HCT116 (cell line): Measurements from ENCODE around the gene APOL3. TPM values are rescaled to one million over a fixed set of nuclear protein-coding genes. Genes with fewer than 3 reads are reported as not detected.

Experiments
- ATAC-seq: fragments of 200-7000 bp; cut with Tn5 transposase; 2 replicates; pipeline ENCODE4 v1.9.1; 2020; ENCODE audit warnings: mild to moderate bottlenecking, moderate library complexity
- BruUV-seq: library from RNA; stranded (reverse); fragments of 400-500 nt; replicated peaks from 2 replicates; lab custom pipeline; 2021; lab: Mats Ljungman, UMichigan
- CTCF ChIA-PET: fragments of 300-600 bp; sonication (Branson Sonifier 250); formaldehyde crosslinking; loops from one replicate; lab custom pipeline; 2021; ENCODE audit warnings: antibody characterized with exemption; lab: Charles Lee
- POLR2A ChIA-PET: fragments of 300-600, 350-600 bp; sonication (Branson Sonifier 250); formaldehyde crosslinking; loops from one replicate; lab custom pipeline; 2021; ENCODE audit warnings: antibody characterized with exemption; lab: Charles Lee
- RAD21 ChIA-PET, 2 experiments: fragments of 300-600 bp; sonication (Branson Sonifier 250); formaldehyde crosslinking; loops; one replicate each; lab custom pipeline; 2023; ENCODE audit warnings: low total read pairs in 2 of 2; ENCODE audit not compliant: uncharacterized antibody in 2 of 2, unreplicated experiment in 2 of 2, low non-redundant PET in 1 of 2; lab: Charles Lee
- DNase-seq: peaks from one replicate; pipeline ENCODE4 v3.0.0-alpha.2; 2010; ENCODE audit warnings: low read depth, low spot score
- H2AFZ ChIP-seq: fragments of 200-600 bp; shearing (Covaris generic), sonication (generic); 2 replicates; pipeline ENCODE4 v1.6.1; 2017; ENCODE audit warnings: low read depth, mixed run types, mixed read lengths, antibody characterized with exemption, low read length; ENCODE audit not compliant: poor library complexity, severe bottlenecking
- H3K27ac ChIP-seq: 2 replicates; pipeline ENCODE4 v1.5.1; 2012; ENCODE audit warnings: low read depth, low read length
- H3K27me3 ChIP-seq: fragments of 200-600 bp; sonication (generic); 2 replicates; pipeline ENCODE4 v1.6.1; 2016; ENCODE audit warnings: mixed run types, low read length, mixed read lengths; ENCODE audit not compliant: insufficient read depth
- H3K36me3 ChIP-seq, 2 experiments: fragments of 200-500 bp in 1 of 2; fragments of 200-600 bp in 1 of 2; sonication (Bioruptor generic) in 1 of 2; sonication (generic) in 1 of 2; 2 replicates each; pipeline versions ENCODE4 v1.5.1 to v1.6.1; 2014 to 2016; ENCODE audit warnings: low read length in 2 of 2, inconsistent platforms in 1 of 2, mixed read lengths in 1 of 2, mixed run types in 1 of 2; ENCODE audit not compliant: insufficient read depth in 2 of 2, control insufficient read depth in 1 of 2
- H3K4me1 ChIP-seq, 2 experiments: fragments of 200-600 bp in 1 of 2; sonication (generic) in 1 of 2; 2 replicates each; pipeline versions ENCODE4 v1.5.1 to v1.6.1; 2012 to 2017; ENCODE audit warnings: low read length in 2 of 2, inconsistent platforms in 1 of 2, mild to moderate bottlenecking in 1 of 2, mixed read lengths in 1 of 2, mixed run types in 1 of 2, moderate library complexity in 1 of 2; ENCODE audit not compliant: insufficient read depth in 2 of 2, control insufficient read depth in 1 of 2
- H3K4me2 ChIP-seq: fragments of 200-600 bp; sonication (generic); 2 replicates; pipeline ENCODE4 v1.6.1; 2017; ENCODE audit warnings: mixed run types, low read length, mixed read lengths
- H3K4me3 ChIP-seq, 2 experiments: fragments of 200-600 bp in 1 of 2; sonication (generic) in 1 of 2; replicated peaks in 1 of 2; 2 replicates each; pipeline ENCODE4 v1.5.1; 2011 to 2016; ENCODE audit warnings: low read length in 2 of 2, control low read depth in 1 of 2, low read depth in 1 of 2, mild to moderate bottlenecking in 1 of 2, mixed read lengths in 1 of 2, mixed run types in 1 of 2
- H3K79me2 ChIP-seq: fragments of 200-600 bp; sonication (generic); 2 replicates; pipeline ENCODE4 v1.6.1; 2017; ENCODE audit warnings: mild to moderate bottlenecking, mixed run types, low read length, moderate library complexity, mixed read lengths; ENCODE audit not compliant: insufficient read depth
- H3K9ac ChIP-seq: fragments of 200-600 bp; sonication (generic); 2 replicates; pipeline ENCODE4 v1.6.1; 2016; ENCODE audit warnings: low read length, mixed read lengths
- H3K9me2 ChIP-seq: fragments of 200-600 bp; sonication (generic), shearing (Covaris generic); 2 replicates; pipeline ENCODE4 v1.6.1; 2017; ENCODE audit warnings: mixed run types, mild to moderate bottlenecking, moderate library complexity; ENCODE audit not compliant: insufficient read depth
- H3K9me3 ChIP-seq, 2 experiments: fragments of 200-500 bp in 1 of 2; fragments of 200-600 bp in 1 of 2; sonication (Bioruptor generic) in 1 of 2; sonication (generic) in 1 of 2; 2 replicates each; pipeline ENCODE4 v1.6.1; 2014 to 2017; ENCODE audit warnings: low read length in 2 of 2, mixed read lengths in 2 of 2, inconsistent platforms in 1 of 2, low read depth in 1 of 2, mild to moderate bottlenecking in 1 of 2, mixed run types in 1 of 2, moderate library complexity in 1 of 2; ENCODE audit not compliant: control insufficient read depth in 1 of 2, insufficient read depth in 1 of 2
- H4K20me1 ChIP-seq: fragments of 200-600 bp; sonication (generic), shearing (Covaris generic); 2 replicates; pipeline ENCODE4 v1.6.1; 2017; ENCODE audit warnings: mixed run types, mild to moderate bottlenecking, moderate library complexity; ENCODE audit not compliant: insufficient read depth
- CBX3 ChIP-seq: IDR thresholded peaks from 2 replicates; pipeline ENCODE4 v1.6.1; 2012; ENCODE audit warnings: low read depth
- ELF1 ChIP-seq: IDR thresholded peaks from 2 replicates; pipeline ENCODE4 v1.6.1; 2012; ENCODE audit warnings: low read depth, borderline replicate concordance
- EZH2phosphoT487 ChIP-seq: fragments of 200-600 bp; IDR thresholded peaks from 2 replicates; pipeline ENCODE4 v1.6.1; 2018; ENCODE audit warnings: antibody characterized with exemption, borderline replicate concordance
- POLR2A ChIP-seq: IDR thresholded peaks from 2 replicates; pipeline ENCODE4 v1.7.0; 2011; ENCODE audit warnings: borderline replicate concordance; ENCODE audit not compliant: insufficient read depth, insufficient read length; ENCODE audit errors: extremely low read depth
- POLR2AphosphoS5 ChIP-seq: IDR thresholded peaks from 2 replicates; pipeline ENCODE4 v1.6.1; 2011; ENCODE audit warnings: mild to moderate bottlenecking, low read depth, low read length, moderate library complexity
- TCF7L2 ChIP-seq: IDR thresholded peaks from 2 replicates; pipeline ENCODE4 v1.7.0; 2011; ENCODE audit warnings: borderline replicate concordance, inconsistent platforms; ENCODE audit not compliant: insufficient read depth, insufficient read length; ENCODE audit errors: extremely low read depth
- ZFX ChIP-seq: fragments of 450-650 bp; IDR thresholded peaks from 2 replicates; pipeline ENCODE4 v1.6.1; 2017
- ZNF274 ChIP-seq: fragments of 200-500 bp; sonication (Bioruptor generic); IDR thresholded peaks from 2 replicates; pipeline ENCODE4 v1.6.1; 2014; ENCODE audit warnings: mild to moderate bottlenecking, low read depth, low read length, inconsistent platforms
- intact Hi-C: fragments of 100-400 bp; cut with micrococcal nuclease; formaldehyde crosslinking; loops from 2 replicates; pipeline ENCODE4 v1.10.0; 2022
- total RNA-seq: library from RNA; stranded (reverse); gene quantifications from one replicate; pipeline ENCODE4 v1.2.1, GENCODE V29; 2021; ENCODE audit not compliant: unreplicated experiment
- TF ChIP-seq, protein P1 (sequence below): IDR thresholded peaks from 2 replicates; pipeline ENCODE4 v1.6.1; 2012
- TF ChIP-seq, protein P2 (sequence below), 3 experiments: fragments of 200-600 bp in 1 of 3; sonication (generic) in 1 of 3; IDR thresholded peaks in 2 of 3; conservative IDR thresholded peaks in 1 of 3; 2 replicates each; pipeline ENCODE4 v1.5.1; 2012 to 2017; ENCODE audit warnings: low read depth in 2 of 3, low read length in 2 of 3, antibody characterized with exemption in 1 of 3, borderline replicate concordance in 1 of 3, control low read depth in 1 of 3, mild to moderate bottlenecking in 1 of 3, mixed read lengths in 1 of 3, mixed run types in 1 of 3, moderate library complexity in 1 of 3; ENCODE audit not compliant: insufficient read depth in 1 of 3
- TF ChIP-seq, protein P3 (sequence below): IDR thresholded peaks from 2 replicates; pipeline ENCODE4 v1.6.1; 2012

The APOL3 gene
- total RNA-seq, 1 experiment from 2014 or later, result 0.49 TPM

DNA sequence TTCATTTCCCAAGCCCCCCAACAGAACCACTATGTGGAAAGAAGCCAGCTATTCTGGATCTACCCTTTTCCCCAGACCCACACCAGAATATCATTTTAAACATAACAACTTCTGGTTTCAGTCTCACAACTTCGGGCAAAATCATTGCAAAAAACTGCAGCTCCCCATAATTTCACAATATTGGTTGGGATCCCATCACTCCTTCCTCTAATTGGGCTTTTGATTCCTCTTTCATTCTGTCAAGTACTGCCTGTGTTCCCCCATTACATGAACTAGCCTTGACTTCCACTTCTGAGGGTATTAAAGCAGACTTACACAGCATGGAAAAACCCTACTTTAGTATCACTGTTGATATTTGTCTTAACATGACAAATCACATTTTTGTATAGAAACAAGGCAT is 4.1 kb upstream of the APOL3 start:
- H3K4me1 ChIP-seq, result no peaks in the 10 kb centered on the region

More for the DNA sequence above, 4.1 kb upstream of the APOL3 start:
- Histone ChIP-seq H3K79me2 (no peaks in the 10 kb centered on the region), H3K4me2 (no peak overlapping the region), H3K4me3 (no peak overlapping the region), H3K9ac (no peak overlapping the region), H2AFZ (no peak overlapping the region), H3K27me3 (peaks cover 4% of the 10 kb centered on the region; the same call in 1 of the 2 replicates), H3K36me3 (no peaks in the 10 kb centered on the region), H3K9me2 (no peaks in the 10 kb centered on the region), H3K9me3 (no peaks in the 10 kb centered on the region), H3K27ac (no peak overlapping the region), H4K20me1 (no peaks in the 10 kb centered on the region)
- ChIA-PET CTCF (no interaction called here), RAD21 (no interaction called here), POLR2A (no interaction called here)
- DNase-seq (no peak), ATAC-seq (no peak)
- no TSS peak for BruUV-seq
- TF ChIP-seq, protein P1, sequence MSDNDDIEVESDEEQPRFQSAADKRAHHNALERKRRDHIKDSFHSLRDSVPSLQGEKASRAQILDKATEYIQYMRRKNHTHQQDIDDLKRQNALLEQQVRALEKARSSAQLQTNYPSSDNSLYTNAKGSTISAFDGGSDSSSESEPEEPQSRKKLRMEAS, result no peak
- TF ChIP-seq ELF1 (no peak), TCF7L2 (no peak), ZFX (no peak), CBX3 (no peak), EZH2phosphoT487 (no peak), POLR2AphosphoS5 (no peak), POLR2A (no peak), ZNF274 (no peak)
- TF ChIP-seq, protein P2, sequence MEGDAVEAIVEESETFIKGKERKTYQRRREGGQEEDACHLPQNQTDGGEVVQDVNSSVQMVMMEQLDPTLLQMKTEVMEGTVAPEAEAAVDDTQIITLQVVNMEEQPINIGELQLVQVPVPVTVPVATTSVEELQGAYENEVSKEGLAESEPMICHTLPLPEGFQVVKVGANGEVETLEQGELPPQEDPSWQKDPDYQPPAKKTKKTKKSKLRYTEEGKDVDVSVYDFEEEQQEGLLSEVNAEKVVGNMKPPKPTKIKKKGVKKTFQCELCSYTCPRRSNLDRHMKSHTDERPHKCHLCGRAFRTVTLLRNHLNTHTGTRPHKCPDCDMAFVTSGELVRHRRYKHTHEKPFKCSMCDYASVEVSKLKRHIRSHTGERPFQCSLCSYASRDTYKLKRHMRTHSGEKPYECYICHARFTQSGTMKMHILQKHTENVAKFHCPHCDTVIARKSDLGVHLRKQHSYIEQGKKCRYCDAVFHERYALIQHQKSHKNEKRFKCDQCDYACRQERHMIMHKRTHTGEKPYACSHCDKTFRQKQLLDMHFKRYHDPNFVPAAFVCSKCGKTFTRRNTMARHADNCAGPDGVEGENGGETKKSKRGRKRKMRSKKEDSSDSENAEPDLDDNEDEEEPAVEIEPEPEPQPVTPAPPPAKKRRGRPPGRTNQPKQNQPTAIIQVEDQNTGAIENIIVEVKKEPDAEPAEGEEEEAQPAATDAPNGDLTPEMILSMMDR (IDR thresholded peaks at IDR 0.05 in 2 of 3, conservative IDR thresholded peaks at IDR 0.05 in 1 of 3; ENCODE audit: borderline replicate concordance in 1 of 3, insufficient read depth in 1 of 3, low read depth in 2 of 3, low read length in 2 of 3), result no peak
- TF ChIP-seq, protein P3, sequence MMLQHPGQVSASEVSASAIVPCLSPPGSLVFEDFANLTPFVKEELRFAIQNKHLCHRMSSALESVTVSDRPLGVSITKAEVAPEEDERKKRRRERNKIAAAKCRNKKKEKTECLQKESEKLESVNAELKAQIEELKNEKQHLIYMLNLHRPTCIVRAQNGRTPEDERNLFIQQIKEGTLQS, result no peak
- intact Hi-C loops, result no loop called here
